HG02763 (cell line): ENCODE measurements around the gene AQP6.
"Not testable (repeated sequence)": the region's sequence is repeated elsewhere in the genome, so short reads cannot be mapped to it uniquely, and the experiment has no call there.

Source experiments
- ATAC-seq: cut with Tn5 transposase; IDR thresholded peaks from one replicate; pipeline ENCODE4 v1.9.1; 2021; ENCODE audit warnings: mild to moderate bottlenecking, moderate library complexity; ENCODE audit not compliant: unreplicated experiment

The AQP6 gene

GRCh38 chr12:49987625-49988303 is 15.0 kb downstream of the AQP6 start:
- ATAC-seq = no peak

GRCh38 chr12:49989400-49989799 is 16.7 kb downstream of the AQP6 start:
- not testable (repeated sequence) for ATAC-seq

GRCh38 chr12:49990273-49990672 is 17.5 kb downstream of the AQP6 start:
- ATAC-seq = no peak

GRCh38 chr12:49998453-49998852 is 25.7 kb downstream of the AQP6 start:
- no peak for ATAC-seq

GRCh38 chr12:50003595-50003994 is 30.8 kb downstream of the AQP6 start:
- ATAC-seq = no peak

GRCh38 chr12:50004696-50005095 is 31.9 kb downstream of the AQP6 start:
- ATAC-seq = no peak

- no peak for ATAC-seq
These were observed 32.4 kb downstream of the AQP6 start for GRCh38 chr12:50005175-50005574.

- no peak for ATAC-seq
These were observed 33.5 kb downstream of the AQP6 start for GRCh38 chr12:50006280-50006679.

- no peak for ATAC-seq
These were observed 34.2 kb downstream of the AQP6 start for GRCh38 chr12:50006754-50007442.

GRCh38 chr12:50013361-50014147 is 40.8 kb downstream of the AQP6 start:
- no peak for ATAC-seq

GRCh38 chr12:50014342-50014741 is 41.6 kb downstream of the AQP6 start:
- no peak for ATAC-seq

GRCh38 chr12:50016501-50017475 is 44.0 kb downstream of the AQP6 start:
- no peak for ATAC-seq

- ATAC-seq = no peak
These were observed 44.9 kb downstream of the AQP6 start for GRCh38 chr12:50017641-50018040.

GRCh38 chr12:50018154-50018553 is 45.4 kb downstream of the AQP6 start:
- ATAC-seq = no peak

- no peak for ATAC-seq
These were observed 46.2 kb downstream of the AQP6 start for GRCh38 chr12:50018968-50019367.

- ATAC-seq = no peak
These were observed 46.8 kb downstream of the AQP6 start for GRCh38 chr12:50019524-50019923.

GRCh38 chr12:50021031-50021430 is 48.3 kb downstream of the AQP6 start:
- no peak for ATAC-seq

- no peak for ATAC-seq
These were observed 50.2 kb downstream of the AQP6 start for GRCh38 chr12:50022903-50023302.

- ATAC-seq = no peak
These were observed 51.5 kb downstream of the AQP6 start for GRCh38 chr12:50024227-50024626.

GRCh38 chr12:50024805-50025186 is 52.0 kb downstream of the AQP6 start:
- peak; percentile 5 for ATAC-seq
